ENCODE results near the gene CHTOP. TPM values are rescaled to one million over a fixed set of nuclear protein-coding genes. Genes with fewer than 3 reads are reported as not detected.
"Not testable (repeated sequence)": the region's sequence is repeated elsewhere in the genome, so short reads cannot be mapped to it uniquely, and the experiment has no call there.

Gene CHTOP
- total and polyA plus RNA-seq, 11 donors = 48.4 to 92.0 (median 72.9) TPM

GRCh38 chr1:153636312-153636711, 2.4 kb downstream of the CHTOP start:
- H3K27ac ChIP-seq = peak overlapping the region; percentile 11 to 100 (median 99)
- H3K9me3 ChIP-seq = no peaks in the 10 kb centered on the region
- no peaks in the 10 kb centered on the region for H3K27me3 ChIP-seq
- intact Hi-C loops (cut with DNase I) = no loop called here
- ATAC-seq (no peak), DNase-seq (no peak)
- peaks cover 0 to 58% (median 54%) of the 10 kb centered on the region in 9 donors for H3K36me3 ChIP-seq
- H3K4me3 ChIP-seq = peak overlapping the region in 4 of 12 donors; percentile 7 to 79 (median 77)
- peaks cover 7 to 84% (median 55%) of the 10 kb centered on the region in 12 donors for H3K4me1 ChIP-seq
- 64 to 70% (median 65%) methylated on average over 9 of the region's 9 CpGs for WGBS, 4 donors
- TF ChIP-seq POLR2A (IDR thresholded peaks at IDR 0.05) = no peak
- no peak for TF ChIP-seq CTCF (IDR thresholded peaks at IDR 0.05)

GRCh38 chr1:153638261-153638660, 4.4 kb downstream of the CHTOP start:
- WGBS, 4 donors = 58 to 71% (median 67%) methylated on average over 6 of the region's 6 CpGs
- H3K4me3 ChIP-seq = no peak overlapping the region
- no peak for TF ChIP-seq POLR2A (IDR thresholded peaks at IDR 0.05)
- TF ChIP-seq CTCF (IDR thresholded peaks at IDR 0.05) = no peak
- H3K27me3 ChIP-seq = no peaks in the 10 kb centered on the region
- H3K27ac ChIP-seq = peak overlapping the region in 9 of 12 donors; percentile 8 to 100 (median 99)
- DNase-seq (no peak), ATAC-seq (no peak)
- H3K36me3 ChIP-seq = peaks cover 0 to 78% (median 74%) of the 10 kb centered on the region in 9 donors
- intact Hi-C loops (cut with DNase I) = no loop called here
- H3K9me3 ChIP-seq = no peaks in the 10 kb centered on the region
- H3K4me1 ChIP-seq = peaks cover 4 to 85% (median 58%) of the 10 kb centered on the region in 12 donors

GRCh38 chr1:153639280-153639679, 5.4 kb downstream of the CHTOP start:
- peak overlapping the region in 10 of 12 donors; percentile 19 to 100 (median 99) for H3K27ac ChIP-seq
- ATAC-seq = peak; percentile 62 to 75 (median 72)

GRCh38 chr1:153640213-153640612, 6.3 kb downstream of the CHTOP start:
- H3K9me3 ChIP-seq; intact Hi-C loops (cut with DNase I); H3K4me3 ChIP-seq; ATAC-seq; DNase-seq; H3K27me3 ChIP-seq: not testable (repeated sequence)
- peak overlapping the region in 9 of 12 donors; percentile 14 to 100 (median 99) for H3K27ac ChIP-seq
- 90 to 95% (median 92%) methylated on average over 5 of the region's 5 CpGs for WGBS, 4 donors
- H3K36me3 ChIP-seq = peaks cover 0 to 96% (median 93%) of the 10 kb centered on the region in 9 donors
- H3K4me1 ChIP-seq = peaks cover 4 to 94% (median 67%) of the 10 kb centered on the region in 12 donors

More at GRCh38 chr1:153639280-153639679, 5.4 kb downstream of the CHTOP start:
- H3K36me3 ChIP-seq = peaks cover 0 to 88% (median 84%) of the 10 kb centered on the region in 9 donors
- WGBS, 4 donors = 55 to 64% (median 58%) methylated on average over 3 of the region's 3 CpGs
- intact Hi-C loops (cut with DNase I) = no loop called here
- H3K27me3 ChIP-seq = no peaks in the 10 kb centered on the region
- no peak for DNase-seq
- TF ChIP-seq POLR2A (IDR thresholded peaks at IDR 0.05) = no peak
- TF ChIP-seq CTCF (IDR thresholded peaks at IDR 0.05) = no peak
- peaks cover 4 to 92% (median 66%) of the 10 kb centered on the region in 12 donors for H3K4me1 ChIP-seq
- H3K4me3 ChIP-seq = no peak overlapping the region
- H3K9me3 ChIP-seq = no peaks in the 10 kb centered on the region

GRCh38 chr1:153640861-153641260, 7.0 kb downstream of the CHTOP start:
- H3K36me3 ChIP-seq = peaks cover 0 to 100% (median 99%) of the 10 kb centered on the region in 9 donors
- no peak for TF ChIP-seq CTCF (IDR thresholded peaks at IDR 0.05)
- TF ChIP-seq POLR2A (IDR thresholded peaks at IDR 0.05) = no peak
- DNase-seq (no peak), ATAC-seq (no peak)
- WGBS, 4 donors = 45 to 55% (median 53%) methylated on average over 6 of the region's 6 CpGs
- intact Hi-C loops (cut with DNase I) = no loop called here
- H3K4me1 ChIP-seq = peaks cover 4 to 87% (median 65%) of the 10 kb centered on the region in 12 donors
- H3K4me3 ChIP-seq = no peak overlapping the region
- H3K27me3 ChIP-seq = no peaks in the 10 kb centered on the region
- H3K27ac ChIP-seq = peak overlapping the region in 4 of 12 donors; percentile 18 to 99 (median 39)
- no peaks in the 10 kb centered on the region for H3K9me3 ChIP-seq

Data from heart left ventricle (tissue), 16 donors.